Thoracic aorta (tissue), 2 donors: ENCODE measurements around the gene INSIG1. TPM values are rescaled to one million over a fixed set of nuclear protein-coding genes. Genes with fewer than 3 reads are reported as not detected.

ENCODE experiments used
- ATAC-seq: fragments of 150-250 bp; one replicate; pipeline ENCODE4 v1.8.0; 2017; ENCODE audit warnings: low read depth; ENCODE audit not compliant: insufficient number of reproducible peaks, low FRiP score
- DNase-seq: peaks from one replicate; pipeline ENCODE4 v3.0.0-alpha.2; 2020; ENCODE audit warnings: low spot score
- H3K27ac ChIP-seq, 2 donors: fragments of 200-600 bp; sonication (generic); 1 replicate in 1 of 2; 2 replicates in 1 of 2; pipeline ENCODE4 v1.5.1; 2016; ENCODE audit warnings: mild to moderate bottlenecking in 2 of 2, moderate library complexity in 2 of 2
- H3K27me3 ChIP-seq: fragments of 200-600 bp; sonication (generic); replicated peaks from 2 replicates; pipeline ENCODE4 v1.6.0; 2016; ENCODE audit warnings: mild to moderate bottlenecking; ENCODE audit not compliant: insufficient read depth
- H3K36me3 ChIP-seq: fragments of 200-600 bp; sonication (generic); one replicate; pipeline ENCODE4 v1.5.1; 2016
- H3K4me1 ChIP-seq, 2 donors: fragments of 200-600 bp; sonication (generic); 1 replicate in 1 of 2; 2 replicates in 1 of 2; pipeline versions ENCODE4 v1.5.1 to v1.6.0; 2016; ENCODE audit warnings: low read depth in 2 of 2, mild to moderate bottlenecking in 1 of 2; ENCODE audit not compliant: control insufficient read depth in 1 of 2
- H3K4me3 ChIP-seq: fragments of 200-600 bp; sonication (generic); 2 replicates; pipeline ENCODE4 v1.5.1; 2016; ENCODE audit warnings: mild to moderate bottlenecking
- H3K9me3 ChIP-seq: fragments of 200-600 bp; sonication (generic); 2 replicates; pipeline ENCODE4 v1.5.1; 2016
- total RNA-seq, 2 donors: library from RNA; depleted of rRNA; stranded (reverse); fragments of >200 nt; gene quantifications; one replicate each; pipeline versions ENCODE4 v1.1.0 to v1.2.3, GENCODE V29; 2016
- TF ChIP-seq, protein P1 (sequence below): fragments of 200-600 bp; sonication (generic); IDR thresholded peaks from one replicate; pipeline ENCODE4 v1.5.1; 2019; ENCODE audit warnings: antibody characterized with exemption

Gene INSIG1
- total RNA-seq, 2 donors from 2014 or later: 42.9 to 83.2 TPM

DNA sequence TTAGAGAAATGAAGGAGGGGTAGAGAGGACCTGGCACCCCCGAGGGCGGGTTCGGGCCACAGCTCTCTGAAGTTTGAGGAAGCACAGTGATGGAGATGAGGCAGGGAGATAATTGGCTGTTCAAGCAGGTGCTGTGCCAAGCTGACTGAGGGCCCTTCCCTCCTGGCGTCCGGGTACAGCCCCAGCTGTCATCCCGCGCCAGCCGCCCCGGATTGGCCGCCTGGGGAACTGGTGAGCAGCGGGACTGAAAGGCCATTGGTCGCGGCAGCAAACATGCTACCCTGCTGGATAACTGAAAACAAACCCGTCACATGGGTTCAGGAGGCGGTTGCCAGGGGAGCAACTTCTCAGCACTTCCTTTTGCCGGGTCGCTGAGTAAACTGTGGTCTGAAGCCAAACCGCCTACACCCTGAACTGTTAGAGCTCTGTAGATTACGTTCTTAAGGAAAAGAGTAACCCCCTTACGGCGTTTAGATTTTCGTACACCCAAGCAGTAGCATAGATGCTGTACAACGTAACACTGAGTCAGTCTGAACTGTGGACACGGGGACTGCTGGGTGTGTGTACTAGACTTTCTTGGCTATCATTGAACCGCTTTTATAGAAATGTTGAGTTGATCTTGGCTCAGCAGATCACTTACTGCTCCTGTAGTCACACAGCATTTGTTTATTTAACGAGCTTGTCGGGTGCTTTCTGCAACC, 1.3 kb downstream of the INSIG1 start:
- Histone ChIP-seq H3K9me3 (no peaks in the 10 kb centered on the region), H3K36me3 (no peaks in the 10 kb centered on the region), H3K27me3 (no peaks in the 10 kb centered on the region), H3K27ac (peak overlapping the region; percentile 66 to 91), H3K4me3 (peak overlapping the region; percentile 97), H3K4me1 (peaks cover 16 to 28% of the 10 kb centered on the region in 2 donors)
- ATAC-seq (peak; percentile 43), DNase-seq (peak; percentile 83)
- TF ChIP-seq, protein P1, sequence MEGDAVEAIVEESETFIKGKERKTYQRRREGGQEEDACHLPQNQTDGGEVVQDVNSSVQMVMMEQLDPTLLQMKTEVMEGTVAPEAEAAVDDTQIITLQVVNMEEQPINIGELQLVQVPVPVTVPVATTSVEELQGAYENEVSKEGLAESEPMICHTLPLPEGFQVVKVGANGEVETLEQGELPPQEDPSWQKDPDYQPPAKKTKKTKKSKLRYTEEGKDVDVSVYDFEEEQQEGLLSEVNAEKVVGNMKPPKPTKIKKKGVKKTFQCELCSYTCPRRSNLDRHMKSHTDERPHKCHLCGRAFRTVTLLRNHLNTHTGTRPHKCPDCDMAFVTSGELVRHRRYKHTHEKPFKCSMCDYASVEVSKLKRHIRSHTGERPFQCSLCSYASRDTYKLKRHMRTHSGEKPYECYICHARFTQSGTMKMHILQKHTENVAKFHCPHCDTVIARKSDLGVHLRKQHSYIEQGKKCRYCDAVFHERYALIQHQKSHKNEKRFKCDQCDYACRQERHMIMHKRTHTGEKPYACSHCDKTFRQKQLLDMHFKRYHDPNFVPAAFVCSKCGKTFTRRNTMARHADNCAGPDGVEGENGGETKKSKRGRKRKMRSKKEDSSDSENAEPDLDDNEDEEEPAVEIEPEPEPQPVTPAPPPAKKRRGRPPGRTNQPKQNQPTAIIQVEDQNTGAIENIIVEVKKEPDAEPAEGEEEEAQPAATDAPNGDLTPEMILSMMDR: no peak

DNA sequence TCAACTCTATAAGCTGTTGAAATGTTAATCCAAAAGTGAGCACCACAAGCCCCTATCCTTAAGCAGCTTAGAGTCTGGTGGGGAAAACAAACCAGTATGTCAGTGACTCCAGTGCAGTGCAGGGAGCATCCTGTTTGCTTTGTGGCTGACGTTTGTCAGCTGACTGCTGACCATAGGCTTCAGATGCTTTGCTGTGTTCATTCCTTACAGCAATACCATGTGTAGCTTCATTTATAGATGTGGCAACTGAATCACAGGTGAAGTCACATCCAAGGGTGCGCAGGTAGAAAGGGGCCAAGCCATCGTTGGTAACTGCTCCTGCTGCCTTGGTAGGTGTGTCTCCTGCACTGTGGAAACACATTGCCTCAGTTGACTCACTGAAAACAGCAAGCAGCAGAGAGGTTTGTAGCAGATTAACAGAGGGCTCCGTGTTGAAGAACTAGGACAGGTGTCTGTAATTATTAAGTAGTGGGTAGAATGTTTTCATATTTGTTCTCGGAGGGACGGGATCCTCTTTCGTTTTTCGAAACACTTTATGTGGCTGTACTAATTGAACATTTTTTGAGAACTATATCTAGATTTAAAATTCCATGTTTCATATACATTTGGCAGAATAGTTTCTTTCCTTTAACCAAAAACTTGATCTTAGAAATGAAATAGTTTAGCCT, 2.0 kb downstream of the INSIG1 start:
- no peak for DNase-seq
- Histone ChIP-seq H3K4me1 (peaks cover 16 to 28% of the 10 kb centered on the region in 2 donors), H3K27ac (peak overlapping the region; percentile 35 to 91), H3K27me3 (no peaks in the 10 kb centered on the region), H3K4me3 (peak overlapping the region; percentile 97), H3K9me3 (no peaks in the 10 kb centered on the region), H3K36me3 (no peaks in the 10 kb centered on the region)
- TF ChIP-seq, protein P1: no peak
- ATAC-seq: no peak

DNA sequence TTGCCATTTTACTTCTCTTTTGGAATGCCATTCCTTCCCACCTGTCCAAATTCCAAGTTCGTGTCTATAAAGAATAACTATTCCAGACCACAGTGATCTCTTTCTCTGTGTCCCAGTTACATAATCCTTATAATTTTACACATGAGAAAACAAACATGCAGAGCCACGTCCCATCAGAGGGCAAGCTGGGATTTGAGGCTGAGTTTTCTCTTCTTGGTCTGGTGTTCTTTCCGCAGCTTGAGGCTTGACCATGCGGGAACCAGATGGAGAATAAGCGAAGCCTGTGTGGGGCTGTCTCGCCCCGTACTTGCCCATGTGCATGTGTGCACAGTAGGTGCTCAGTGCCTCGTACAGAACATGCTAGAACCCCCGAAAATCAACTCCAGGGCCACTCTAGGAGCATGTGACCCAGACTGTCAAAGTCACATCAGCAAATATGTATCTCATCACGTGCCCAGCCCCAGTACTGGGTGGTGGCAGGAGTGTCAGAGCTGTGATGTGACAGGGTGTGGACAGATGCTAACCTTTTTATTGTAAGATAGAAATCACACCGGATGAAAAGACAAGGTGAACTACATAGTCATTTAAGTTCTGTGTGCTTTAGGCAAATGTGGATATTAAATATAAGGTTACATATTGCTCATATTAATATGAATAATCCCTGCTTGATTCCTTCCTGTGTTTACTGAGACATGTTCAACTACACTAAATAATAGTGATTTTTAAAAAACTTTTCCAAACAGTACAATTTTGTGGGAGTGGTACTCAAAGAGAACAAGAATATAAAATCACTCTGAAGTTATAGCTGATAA, 3.2 kb downstream of the INSIG1 start:
- peaks cover 16 to 28% of the 10 kb centered on the region in 2 donors for H3K4me1 ChIP-seq
- no peak for ATAC-seq
- TF ChIP-seq, protein P1: no peak
- H3K27ac ChIP-seq: no peak overlapping the region
- no peak for DNase-seq
- H3K9me3 ChIP-seq: no peaks in the 10 kb centered on the region
- H3K27me3 ChIP-seq: no peaks in the 10 kb centered on the region
- peaks cover 3% of the 10 kb centered on the region for H3K36me3 ChIP-seq
- no peak overlapping the region for H3K4me3 ChIP-seq

DNA sequence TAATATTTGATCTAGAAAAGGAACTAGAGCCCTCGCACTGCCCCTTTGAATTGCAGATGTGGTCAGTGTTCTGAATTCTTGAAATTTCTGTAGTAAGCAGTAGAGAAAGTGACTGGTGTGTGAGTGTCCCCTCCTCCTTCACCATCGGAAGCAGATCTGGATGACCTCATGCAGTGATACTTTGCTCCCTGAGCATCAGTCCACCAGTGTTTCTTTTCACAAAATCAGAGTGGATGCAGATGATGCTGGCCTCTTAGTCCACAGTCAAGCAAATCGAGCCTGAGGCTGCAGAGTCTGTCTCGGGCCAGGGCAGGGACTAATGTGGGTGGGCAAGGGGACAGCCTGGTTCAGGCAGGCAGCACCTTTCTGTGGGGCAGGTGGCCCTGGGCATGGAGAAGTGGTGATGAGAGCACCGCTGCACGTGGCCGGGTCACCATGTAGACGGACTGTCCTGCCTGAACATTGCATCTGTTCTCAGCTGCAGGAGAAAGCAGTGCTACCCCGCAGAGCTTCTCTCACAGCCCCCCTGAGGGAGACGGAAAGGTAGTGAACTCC, 5.4 kb downstream of the INSIG1 start:
- Histone ChIP-seq H3K9me3 (no peaks in the 10 kb centered on the region), H3K36me3 (peaks cover 11% of the 10 kb centered on the region), H3K27me3 (no peaks in the 10 kb centered on the region), H3K4me1 (peaks cover 16 to 21% of the 10 kb centered on the region in 2 donors), H3K4me3 (no peak overlapping the region), H3K27ac (no peak overlapping the region)
- TF ChIP-seq, protein P1: no peak
- ATAC-seq (no peak), DNase-seq (no peak)
